ENCODE measurements around the gene SLC17A7.
"Not testable (repeated sequence)": the region's sequence is repeated elsewhere in the genome, so short reads cannot be mapped to it uniquely, and the experiment has no call there.

Gene SLC17A7

GRCh38 chr19:49451430-49452181 lies 10.3 kb upstream of the SLC17A7 start, which contains the start of gene PIH1D1:
PIH1D1 (minus strand) TSS chr19:49451814; CDS start chr19:49451574, 240 bp downstream.
- DNase-seq (ENCODE audit: extremely low read depth, insufficient read length), result peak; percentile 81
- H3K36me3 ChIP-seq (ENCODE audit: control insufficient read depth, insufficient read depth, low read length), result peaks cover 11% of the 10 kb centered on the region
- no peaks in the 10 kb centered on the region for H3K27me3 ChIP-seq (replicated peaks; ENCODE audit: control insufficient read depth, insufficient read depth, low read length)
- H3K4me3 ChIP-seq (replicated peaks; ENCODE audit: low read depth, low read length), result peak within 1 kb of the TSS; percentile 86
- no peak for TF ChIP-seq CTCF (IDR thresholded peaks at IDR 0.05; ENCODE audit: insufficient read depth, low read length, poor library complexity, severe bottlenecking)

GRCh38 chr19:49450405-49450804 lies 9.1 kb upstream of the SLC17A7 start:
- H3K27me3 ChIP-seq (replicated peaks; ENCODE audit: control insufficient read depth, insufficient read depth, low read length), result no peaks in the 10 kb centered on the region
- no peak for DNase-seq (ENCODE audit: extremely low read depth, insufficient read length)
- peaks cover 11% of the 10 kb centered on the region for H3K36me3 ChIP-seq (ENCODE audit: control insufficient read depth, insufficient read depth, low read length)
- no peak for TF ChIP-seq CTCF (IDR thresholded peaks at IDR 0.05; ENCODE audit: insufficient read depth, low read length, poor library complexity, severe bottlenecking)
- H3K4me3 ChIP-seq (replicated peaks; ENCODE audit: low read depth, low read length), result peak overlapping the region; percentile 84

- no peak for DNase-seq (ENCODE audit: extremely low read depth, insufficient read length)
- H3K4me3 ChIP-seq (replicated peaks; ENCODE audit: low read depth, low read length), result no peak overlapping the region
- no peak for TF ChIP-seq CTCF (IDR thresholded peaks at IDR 0.05; ENCODE audit: insufficient read depth, low read length, poor library complexity, severe bottlenecking)
Measured at GRCh38 chr19:49448432-49448786, 7.1 kb upstream of the SLC17A7 start.

GRCh38 chr19:49447485-49448431 lies 6.4 kb upstream of the SLC17A7 start:
- no peak for DNase-seq (ENCODE audit: extremely low read depth, insufficient read length)
- no peak for TF ChIP-seq CTCF (IDR thresholded peaks at IDR 0.05; ENCODE audit: insufficient read depth, low read length, poor library complexity, severe bottlenecking)

More at GRCh38 chr19:49448432-49448786, 7.1 kb upstream of the SLC17A7 start:
- H3K27me3 ChIP-seq (replicated peaks; ENCODE audit: control insufficient read depth, insufficient read depth, low read length), result no peaks in the 10 kb centered on the region
- H3K36me3 ChIP-seq (ENCODE audit: control insufficient read depth, insufficient read depth, low read length), result peaks cover 11% of the 10 kb centered on the region

GRCh38 chr19:49445997-49446396 lies 4.7 kb upstream of the SLC17A7 start:
- Histone ChIP-seq H3K4me3 (replicated peaks; ENCODE audit: low read depth, low read length) (no peak overlapping the region), H3K27me3 (replicated peaks; ENCODE audit: control insufficient read depth, insufficient read depth, low read length) (peaks cover under 1% of the 10 kb centered on the region; the same call in 1 of the 2 replicates), H3K36me3 (ENCODE audit: control insufficient read depth, insufficient read depth, low read length) (peaks cover 11% of the 10 kb centered on the region)
- TF ChIP-seq CTCF (IDR thresholded peaks at IDR 0.05; ENCODE audit: insufficient read depth, low read length, poor library complexity, severe bottlenecking), result no peak
- DNase-seq (ENCODE audit: extremely low read depth, insufficient read length), result no peak

More at GRCh38 chr19:49447485-49448431, 6.4 kb upstream of the SLC17A7 start:
- Histone ChIP-seq H3K4me3 (replicated peaks; ENCODE audit: low read depth, low read length) (no peak overlapping the region), H3K27me3 (replicated peaks; ENCODE audit: control insufficient read depth, insufficient read depth, low read length) (no peaks in the 10 kb centered on the region), H3K36me3 (ENCODE audit: control insufficient read depth, insufficient read depth, low read length) (peaks cover 11% of the 10 kb centered on the region)

GRCh38 chr19:49444100-49444700 lies 2.9 kb upstream of the SLC17A7 start:
- not testable (repeated sequence) for H3K36me3 ChIP-seq (ENCODE audit: control insufficient read depth, insufficient read depth, low read length); DNase-seq (ENCODE audit: extremely low read depth, insufficient read length); H3K27me3 ChIP-seq (replicated peaks; ENCODE audit: control insufficient read depth, insufficient read depth, low read length); H3K4me3 ChIP-seq (replicated peaks; ENCODE audit: low read depth, low read length)

All from GM06990 (cell line).